CD1c-positive myeloid dendritic cell (primary cell): ENCODE results near the gene FAM186B.

ENCODE experiments used
- DNase-seq: peaks from one replicate; pipeline ENCODE4 v3.0.0-alpha.2; 2016; ENCODE audit errors: extremely low spot score

Gene FAM186B

GRCh38 chr12:49567611-49568441 is 37.6 kb downstream of the FAM186B start, which contains the start of gene MCRS1:
Gene MCRS1 (minus strand): TSS chr12:49568142. CDS start chr12:49566731, 1,411 bp downstream.
- peak; percentile 96 for DNase-seq

GRCh38 chr12:49567302-49567610 is 38.2 kb downstream of the FAM186B start:
- DNase-seq = no peak

GRCh38 chr12:49566361-49566760 is 39.1 kb downstream of the FAM186B start:
- DNase-seq = no peak

GRCh38 chr12:49565406-49566265 is 39.8 kb downstream of the FAM186B start:
- DNase-seq = no peak

GRCh38 chr12:49564686-49565405 is 40.6 kb downstream of the FAM186B start:
- no peak for DNase-seq

- DNase-seq = no peak
Measured at GRCh38 chr12:49563951-49564685, 41.3 kb downstream of the FAM186B start.

- no peak for DNase-seq
Measured at GRCh38 chr12:49562831-49563230, 42.6 kb downstream of the FAM186B start.

- no peak for DNase-seq
Measured at GRCh38 chr12:49562233-49562632, 43.2 kb downstream of the FAM186B start.

- no peak for DNase-seq
Measured at GRCh38 chr12:49560695-49561094, 44.7 kb downstream of the FAM186B start.

- DNase-seq = no peak
Measured at GRCh38 chr12:49559011-49559675, 46.3 kb downstream of the FAM186B start.

- no peak for DNase-seq
Measured at GRCh38 chr12:49558526-49558925, 46.9 kb downstream of the FAM186B start.

GRCh38 chr12:49557917-49558215 is 47.6 kb downstream of the FAM186B start:
- DNase-seq = no peak

GRCh38 chr12:49557187-49557916 is 48.1 kb downstream of the FAM186B start:
- no peak for DNase-seq

- no peak for DNase-seq
Measured at GRCh38 chr12:49556391-49557186, 48.9 kb downstream of the FAM186B start.

- no peak for DNase-seq
Measured at GRCh38 chr12:49555631-49556390, 49.6 kb downstream of the FAM186B start.

- no peak for DNase-seq
Measured at GRCh38 chr12:49554266-49554665, 51.2 kb downstream of the FAM186B start.

GRCh38 chr12:49553512-49554088 is 51.8 kb downstream of the FAM186B start:
- DNase-seq = peak; percentile 26

GRCh38 chr12:49552899-49553298 is 52.5 kb downstream of the FAM186B start:
- no peak for DNase-seq

- no peak for DNase-seq
Measured at GRCh38 chr12:49552425-49552824, 53.0 kb downstream of the FAM186B start.
